Hepatocyte (in vitro differentiated cells): ENCODE measurements around the gene SHH. TPM values are rescaled to one million over a fixed set of nuclear protein-coding genes. Genes with fewer than 3 reads are reported as not detected.

Source experiments
- DNase-seq: peaks from one replicate; pipeline ENCODE4 v3.0.0-alpha.2; 2016; ENCODE audit warnings: low spot score
- H2AFZ ChIP-seq: fragments of 200-600 bp; sonication (generic); 2 replicates; pipeline ENCODE4 v1.6.0; 2016; ENCODE audit warnings: antibody characterized with exemption, mild to moderate bottlenecking
- H3K27ac ChIP-seq: fragments of 200-600 bp; sonication (generic); 2 replicates; pipeline ENCODE4 v1.5.1; 2016; ENCODE audit warnings: mild to moderate bottlenecking
- H3K27me3 ChIP-seq: fragments of 200-600 bp; sonication (generic); 2 replicates; pipeline ENCODE4 v1.6.1; 2016
- H3K36me3 ChIP-seq: fragments of 200-600 bp; sonication (generic); replicated peaks from 2 replicates; pipeline ENCODE4 v1.5.1; 2016; ENCODE audit warnings: low read depth; ENCODE audit not compliant: insufficient read depth
- H3K4me1 ChIP-seq: fragments of 200-600 bp; sonication (generic); 2 replicates; pipeline ENCODE4 v1.5.1; 2016; ENCODE audit warnings: mild to moderate bottlenecking, moderate library complexity; ENCODE audit not compliant: insufficient read depth
- H3K4me2 ChIP-seq: fragments of 200-600 bp; sonication (generic); 2 replicates; pipeline ENCODE4 v1.6.0; 2016
- H3K4me3 ChIP-seq: fragments of 200-600 bp; sonication (generic); 2 replicates; pipeline ENCODE4 v1.5.1; 2016; ENCODE audit warnings: mild to moderate bottlenecking
- H3K79me2 ChIP-seq: fragments of 200-600 bp; sonication (generic); 2 replicates; pipeline ENCODE4 v1.6.0; 2017; ENCODE audit warnings: mild to moderate bottlenecking
- H3K9me2 ChIP-seq: fragments of 200-600 bp; sonication (generic); replicated peaks from 2 replicates; pipeline ENCODE4 v1.6.0; 2017; ENCODE audit warnings: mild to moderate bottlenecking; ENCODE audit not compliant: insufficient read depth
- H3K9me3 ChIP-seq: fragments of 200-600 bp; sonication (generic); 2 replicates; pipeline ENCODE4 v1.5.1; 2016; ENCODE audit warnings: low read depth, mild to moderate bottlenecking
- H4K20me1 ChIP-seq: fragments of 200-600 bp; sonication (generic); 2 replicates; pipeline ENCODE4 v1.6.0; 2016; ENCODE audit warnings: mild to moderate bottlenecking; ENCODE audit not compliant: insufficient read depth, poor library complexity, severe bottlenecking
- CTCF ChIP-seq: fragments of 200-600 bp; sonication (generic); IDR thresholded peaks from 2 replicates; pipeline ENCODE4 v1.5.1; 2016; ENCODE audit warnings: antibody characterized with exemption, mild to moderate bottlenecking; ENCODE audit not compliant: poor library complexity
- EZH2 ChIP-seq: fragments of 200-600 bp; sonication (generic); IDR thresholded peaks from 2 replicates; pipeline ENCODE4 v1.6.1; 2016; ENCODE audit warnings: antibody characterized with exemption, mild to moderate bottlenecking, borderline replicate concordance
- EZH2phosphoT487 ChIP-seq: fragments of 200-600 bp; sonication (generic); IDR thresholded peaks from one replicate; pipeline ENCODE4 v1.6.1; 2018; ENCODE audit warnings: antibody characterized with exemption, mild to moderate bottlenecking, low read depth, moderate library complexity; ENCODE audit not compliant: unreplicated experiment, severe bottlenecking
- WGBS: methylation state at CpG from one replicate; pipeline ENCODE4 v1.1.6; 2016; ENCODE audit warnings: low lambda C conversion rate; ENCODE audit errors: missing lambda C conversion rate; 5-methylcytosine and 5-hydroxymethylcytosine counted together
- polyA plus RNA-seq: library from polyadenylated mRNA; unstranded; fragments of >200 nt; fragmentation: Nextera tagmentation; extraction: Ambion mirVana; gene quantifications from 2 replicates; pipeline ENCODE4 v1.2.1, GENCODE V29; 2016
- total RNA-seq: library from RNA; depleted of rRNA; stranded (reverse); fragments of >200 nt; gene quantifications from 2 replicates; pipeline ENCODE4 v1.2.3, GENCODE V29; 2014

Gene SHH
- total and polyA plus RNA-seq, 2 experiments from 2014 or later, result 12.1 to 21.2 TPM

GRCh38 chr7:155798673-155799439 lies 13.4 kb downstream of the SHH start:
- no peak overlapping the region for H3K4me3 ChIP-seq
- no peaks in the 10 kb centered on the region for H4K20me1 ChIP-seq
- no peaks in the 10 kb centered on the region for H3K79me2 ChIP-seq
- 80% methylated on average over 13 of the region's 13 CpGs for WGBS
- DNase-seq, result no peak
- peaks cover 21% of the 10 kb centered on the region for H3K27me3 ChIP-seq
- H3K9me2 ChIP-seq, result no peaks in the 10 kb centered on the region
- H3K9me3 ChIP-seq, result no peaks in the 10 kb centered on the region
- H3K27ac ChIP-seq, result no peak overlapping the region
- peaks cover 5% of the 10 kb centered on the region for H3K4me1 ChIP-seq
- no peak for TF ChIP-seq EZH2
- no peak for TF ChIP-seq CTCF
- TF ChIP-seq EZH2phosphoT487, result no peak
- no peak overlapping the region for H2AFZ ChIP-seq
- H3K36me3 ChIP-seq, result no peaks in the 10 kb centered on the region
- no peak overlapping the region for H3K4me2 ChIP-seq

GRCh38 chr7:155797262-155798250 lies 14.7 kb downstream of the SHH start:
- 88% methylated on average over 29 of the region's 38 CpGs for WGBS
- Histone ChIP-seq H3K9me3 (no peaks in the 10 kb centered on the region), H2AFZ (no peak overlapping the region), H3K4me1 (no peaks in the 10 kb centered on the region), H3K36me3 (no peaks in the 10 kb centered on the region), H3K9me2 (no peaks in the 10 kb centered on the region), H3K27me3 (peaks cover 15% of the 10 kb centered on the region), H3K4me3 (no peak overlapping the region), H4K20me1 (no peaks in the 10 kb centered on the region), H3K27ac (no peak overlapping the region), H3K4me2 (peak overlapping the region; percentile 78), H3K79me2 (no peaks in the 10 kb centered on the region)
- DNase-seq, result no peak
- TF ChIP-seq EZH2phosphoT487, result no peak
- no peak for TF ChIP-seq EZH2
- no peak for TF ChIP-seq CTCF

- Histone ChIP-seq H3K4me1 (no peaks in the 10 kb centered on the region), H3K27ac (no peak overlapping the region), H3K9me2 (no peaks in the 10 kb centered on the region), H2AFZ (no peak overlapping the region), H3K36me3 (no peaks in the 10 kb centered on the region), H4K20me1 (no peaks in the 10 kb centered on the region), H3K9me3 (no peaks in the 10 kb centered on the region), H3K27me3 (peaks cover 15% of the 10 kb centered on the region), H3K4me2 (peak overlapping the region; percentile 78), H3K79me2 (no peaks in the 10 kb centered on the region), H3K4me3 (no peak overlapping the region)
- TF ChIP-seq CTCF (peak; percentile 91), EZH2phosphoT487 (no peak)
- DNase-seq, result peak; percentile 68
- 52% methylated on average over 44 of the region's 60 CpGs for WGBS
Observed at GRCh38 chr7:155796381-155797261, 15.6 kb downstream of the SHH start.
